ENCODE results near the gene S100A2. TPM values are rescaled to one million over a fixed set of nuclear protein-coding genes. Genes with fewer than 3 reads are reported as not detected.
A peak's percentile ranks its signal among the peaks of the same experiment; 100 is the strongest.

The S100A2 gene
- polyA plus RNA-seq, 2 of the 4 experiments (the other 2 are of a cell fraction): 5.1 to 15.9 TPM

DNA sequence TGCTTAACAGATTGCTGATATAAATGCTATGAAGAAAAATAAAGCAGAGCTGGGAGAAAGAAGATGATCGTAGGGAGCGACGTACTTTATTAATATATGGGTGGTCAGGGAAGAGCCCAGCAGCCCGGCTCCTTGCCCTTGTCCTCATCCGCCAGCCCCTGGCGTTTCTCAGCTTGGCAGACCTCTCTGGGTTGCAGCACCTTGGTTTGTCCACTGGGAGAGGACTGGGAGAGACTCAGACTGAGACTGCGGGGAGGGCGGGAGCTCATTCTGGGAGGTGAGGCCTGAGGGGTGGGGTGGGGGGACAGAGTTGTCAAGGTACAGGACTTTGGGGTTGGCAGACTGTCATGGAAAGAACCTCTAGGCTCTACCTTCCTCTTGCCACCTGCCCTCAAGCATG is 13.3 kb downstream of the S100A2 start:
- H3K4me3 ChIP-seq: no peak overlapping the region
- H3K27ac ChIP-seq: peak overlapping the region in 1 of 2 experiments; percentile 97; a peak in 3 of 6 replicates
- no peak for FAIRE-seq
- TF ChIP-seq SMC3 (IDR thresholded peaks at IDR 0.05): no peak
- TF ChIP-seq FOXS1 (CRISPR knock-in tag; IDR thresholded peaks at IDR 0.05): no peak
- TF ChIP-seq EHF (CRISPR knock-in tag; IDR thresholded peaks at IDR 0.05): no peak
- TF ChIP-seq RAD21 (conservative IDR thresholded peaks at IDR 0.05 in 1 of 2, IDR thresholded peaks at IDR 0.05 in 1 of 2): no peak
- TF ChIP-seq, protein P1, sequence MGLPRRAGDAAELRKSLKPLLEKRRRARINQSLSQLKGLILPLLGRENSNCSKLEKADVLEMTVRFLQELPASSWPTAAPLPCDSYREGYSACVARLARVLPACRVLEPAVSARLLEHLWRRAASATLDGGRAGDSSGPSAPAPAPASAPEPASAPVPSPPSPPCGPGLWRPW (IDR thresholded peaks at IDR 0.05): no peak
- TF ChIP-seq POLR2A (IDR thresholded peaks at IDR 0.05; ENCODE audit: low read length): no peak
- TF ChIP-seq MAFK (IDR thresholded peaks at IDR 0.05; ENCODE audit: partially characterized antibody): no peak
- no peak for TF ChIP-seq MYC (IDR thresholded peaks at IDR 0.05; ENCODE audit: borderline replicate concordance, low read length)
- TF ChIP-seq PHF8 (IDR thresholded peaks at IDR 0.05; ENCODE audit: borderline replicate concordance, low read depth): no peak
- no peak for TF ChIP-seq EP300 (IDR thresholded peaks at IDR 0.05)
- no peak for TF ChIP-seq RNF2 (IDR thresholded peaks at IDR 0.05; ENCODE audit: borderline replicate concordance, low read depth)
- no peak for DNase-seq (ENCODE audit: low read depth in 1 of 2, low spot score in 1 of 2)
- no peaks in the 10 kb centered on the region for H3K9me3 ChIP-seq
- CTCF ChIA-PET: interaction anchor here (1.1 to 16.2 kb wide), 7 partner anchors 9 to 75 kb away, joined by 4 to 141 read pairs (median 25); partner anchors contain the start of genes S100A13, S100A2 and S100A6
- peaks cover 56% of the 10 kb centered on the region for H3K4me1 ChIP-seq
- POLR2A ChIA-PET: interaction anchor here (1.0 to 4.1 kb wide), 3 partner anchors 14 to 81 kb away, joined by 5 to 18 read pairs (median 10); partner anchors contain the start of gene S100A6
- WGBS (ENCODE audit: missing lambda C conversion rate): 88% methylated on average over 8 of the region's 8 CpGs
- peak in 1 of 2 experiments; percentile 39; a peak in 3 of 6 replicates for ATAC-seq
- H3K4me2 ChIP-seq: no peak overlapping the region

DNA sequence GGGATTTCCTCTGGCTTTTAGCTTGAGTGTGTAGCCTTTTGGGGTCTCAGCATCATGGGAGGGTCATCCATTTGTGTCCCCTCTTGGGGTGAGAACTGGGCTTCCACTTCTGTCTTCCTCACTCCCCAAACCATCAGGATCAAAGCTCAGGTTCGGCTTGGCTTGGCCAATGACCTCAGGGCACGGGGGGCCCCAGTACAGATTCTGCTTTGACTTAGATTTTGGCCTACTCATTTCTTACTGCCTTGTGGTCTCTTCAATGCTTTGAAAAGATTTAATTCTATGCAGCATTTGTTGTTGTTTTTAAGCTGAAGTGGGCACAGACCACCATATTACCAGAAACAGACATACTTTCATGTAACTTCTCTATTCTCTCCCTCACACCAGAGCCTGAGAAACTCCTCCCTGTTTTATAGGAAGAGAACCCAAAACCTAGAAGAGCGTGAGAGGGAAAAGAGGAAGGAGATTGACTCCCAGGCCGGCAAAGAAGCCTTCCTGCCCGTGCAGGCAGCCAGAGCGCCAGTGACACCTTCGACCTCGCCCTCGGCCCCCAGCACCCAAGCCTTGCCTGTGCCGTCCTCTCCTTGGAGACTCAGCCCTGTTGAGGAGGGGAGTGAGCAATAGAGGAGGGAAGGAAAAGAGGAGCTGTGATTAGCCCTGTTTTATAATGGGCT is 14.7 kb downstream of the S100A2 start:
- Histone ChIP-seq H3K9me3 (no peaks in the 10 kb centered on the region), H3K27ac (peak overlapping the region; percentile 96 to 97), H3K4me2 (no peak overlapping the region), H3K4me3 (no peak overlapping the region), H3K4me1 (peaks cover 70% of the 10 kb centered on the region)
- no peak for ATAC-seq
- ChIA-PET CTCF (interaction anchor here (1.0 to 16.2 kb wide), 10 partner anchors 10 to 199 kb away, joined by 3 to 141 read pairs (median 11); partner anchors contain the start of genes S100A2, S100A5 and S100A6), POLR2A (interaction anchor here (2.2 to 4.1 kb wide), 2 partner anchors 15 to 16 kb away, joined by 9 to 18 read pairs; no protein-coding TSS in a partner anchor)
- no peak for FAIRE-seq
- TF ChIP-seq HOXB13 (CRISPR knock-in tag; IDR thresholded peaks at IDR 0.05; ENCODE audit: low read depth) (no peak), ZC3H11A (IDR thresholded peaks at IDR 0.05) (no peak), PHF8 (IDR thresholded peaks at IDR 0.05; ENCODE audit: borderline replicate concordance, low read depth) (no peak), HOXB5 (CRISPR knock-in tag; IDR thresholded peaks at IDR 0.05) (no peak), EP300 (IDR thresholded peaks at IDR 0.05) (no peak)
- TF ChIP-seq, protein P2, sequence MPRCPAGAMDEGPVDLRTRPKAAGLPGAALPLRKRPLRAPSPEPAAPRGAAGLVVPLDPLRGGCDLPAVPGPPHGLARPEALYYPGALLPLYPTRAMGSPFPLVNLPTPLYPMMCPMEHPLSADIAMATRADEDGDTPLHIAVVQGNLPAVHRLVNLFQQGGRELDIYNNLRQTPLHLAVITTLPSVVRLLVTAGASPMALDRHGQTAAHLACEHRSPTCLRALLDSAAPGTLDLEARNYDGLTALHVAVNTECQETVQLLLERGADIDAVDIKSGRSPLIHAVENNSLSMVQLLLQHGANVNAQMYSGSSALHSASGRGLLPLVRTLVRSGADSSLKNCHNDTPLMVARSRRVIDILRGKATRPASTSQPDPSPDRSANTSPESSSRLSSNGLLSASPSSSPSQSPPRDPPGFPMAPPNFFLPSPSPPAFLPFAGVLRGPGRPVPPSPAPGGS (IDR thresholded peaks at IDR 0.05): no peak
- TF ChIP-seq, protein P3, sequence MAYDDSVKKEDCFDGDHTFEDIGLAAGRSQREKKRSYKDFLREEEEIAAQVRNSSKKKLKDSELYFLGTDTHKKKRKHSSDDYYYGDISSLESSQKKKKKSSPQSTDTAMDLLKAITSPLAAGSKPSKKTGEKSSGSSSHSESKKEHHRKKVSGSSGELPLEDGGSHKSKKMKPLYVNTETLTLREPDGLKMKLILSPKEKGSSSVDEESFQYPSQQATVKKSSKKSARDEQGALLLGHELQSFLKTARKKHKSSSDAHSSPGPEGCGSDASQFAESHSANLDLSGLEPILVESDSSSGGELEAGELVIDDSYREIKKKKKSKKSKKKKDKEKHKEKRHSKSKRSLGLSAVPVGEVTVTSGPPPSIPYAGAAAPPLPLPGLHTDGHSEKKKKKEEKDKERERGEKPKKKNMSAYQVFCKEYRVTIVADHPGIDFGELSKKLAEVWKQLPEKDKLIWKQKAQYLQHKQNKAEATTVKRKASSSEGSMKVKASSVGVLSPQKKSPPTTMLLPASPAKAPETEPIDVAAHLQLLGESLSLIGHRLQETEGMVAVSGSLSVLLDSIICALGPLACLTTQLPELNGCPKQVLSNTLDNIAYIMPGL (CRISPR knock-in tag; IDR thresholded peaks at IDR 0.05; ENCODE audit: borderline replicate concordance): no peak
- 94% methylated on average over 10 of the region's 10 CpGs for WGBS (ENCODE audit: missing lambda C conversion rate)
- DNase-seq (ENCODE audit: low read depth in 1 of 2, low spot score in 1 of 2): no peak

DNA sequence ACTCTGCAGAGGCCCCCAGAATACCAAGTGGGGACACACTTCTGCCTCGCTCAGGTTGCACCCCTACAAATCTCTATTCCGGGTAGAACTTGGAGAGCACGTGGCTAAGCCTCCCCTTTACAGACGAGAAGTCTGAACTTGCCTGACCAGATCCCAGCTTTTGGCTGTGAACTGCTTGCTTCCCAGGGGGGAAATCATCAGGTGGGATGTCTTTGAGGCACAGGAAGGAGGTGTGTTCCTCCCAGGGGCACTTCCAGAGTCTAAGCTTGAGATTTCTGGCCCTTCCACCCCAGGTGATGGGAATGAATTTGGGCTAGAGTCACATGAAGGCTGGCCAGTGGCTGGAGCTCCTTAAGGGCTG is 15.3 kb downstream of the S100A2 start:
- CTCF ChIA-PET: interaction anchor here (1.0 to 16.2 kb wide), 8 partner anchors 13 to 198 kb away, joined by 3 to 141 read pairs (median 20); partner anchors contain the start of genes S100A2 and S100A6
- FAIRE-seq (no peak), ATAC-seq (no peak)
- TF ChIP-seq MAZ (IDR thresholded peaks at IDR 0.05; ENCODE audit: borderline replicate concordance, low read depth, low read length): no peak
- TF ChIP-seq HOXB13 (CRISPR knock-in tag; IDR thresholded peaks at IDR 0.05; ENCODE audit: low read depth): no peak
- no peak for TF ChIP-seq RAD21 (conservative IDR thresholded peaks at IDR 0.05 in 1 of 2, IDR thresholded peaks at IDR 0.05 in 1 of 2)
- TF ChIP-seq POLR2AphosphoS2 (conservative IDR thresholded peaks at IDR 0.05; ENCODE audit: low read length): no peak
- TF ChIP-seq GATA3 (IDR thresholded peaks at IDR 0.05; ENCODE audit: borderline replicate concordance): no peak
- no peak for TF ChIP-seq ZFP36 (IDR thresholded peaks at IDR 0.05; ENCODE audit: borderline replicate concordance, partially characterized antibody)
- no peak for TF ChIP-seq EHMT2 (IDR thresholded peaks at IDR 0.05; ENCODE audit: low read depth)
- no peak for TF ChIP-seq JUNB (IDR thresholded peaks at IDR 0.05)
- TF ChIP-seq CBX2 (IDR thresholded peaks at IDR 0.05; ENCODE audit: borderline replicate concordance, low read depth): no peak
- no peak for TF ChIP-seq NR3C1 (IDR thresholded peaks at IDR 0.05)
- no peak for TF ChIP-seq ZSCAN20 (CRISPR knock-in tag; IDR thresholded peaks at IDR 0.05)
- TF ChIP-seq ZC3H11A (IDR thresholded peaks at IDR 0.05): no peak
- no peak for TF ChIP-seq SMC3 (IDR thresholded peaks at IDR 0.05)
- no peak for TF ChIP-seq NPAS2 (CRISPR knock-in tag; IDR thresholded peaks at IDR 0.05; ENCODE audit: borderline replicate concordance)

More for the DNA sequence above, 15.3 kb downstream of the S100A2 start:
- POLR2A ChIA-PET: interaction anchor here (2.2 to 4.1 kb wide), 2 partner anchors 16 kb away, joined by 9 to 18 read pairs; no protein-coding TSS in a partner anchor
- peaks cover 76% of the 10 kb centered on the region for H3K4me1 ChIP-seq
- H3K4me2 ChIP-seq: peak overlapping the region; percentile 99; the same call in 2 of the 3 replicates
- no peak overlapping the region for H3K4me3 ChIP-seq
- peak overlapping the region; percentile 96 to 97 for H3K27ac ChIP-seq
- WGBS (ENCODE audit: missing lambda C conversion rate): 86% methylated on average over 4 of the region's 4 CpGs
- no peak for DNase-seq (ENCODE audit: low read depth in 1 of 2, low spot score in 1 of 2)
- H3K9me3 ChIP-seq: no peaks in the 10 kb centered on the region

Measured in A549 (cell line).